Mucosa of gallbladder (tissue), 1 donor: ENCODE measurements around the gene IFIT1B. TPM values are rescaled to one million over a fixed set of nuclear protein-coding genes. Genes with fewer than 3 reads are reported as not detected.
"Not testable (repeated sequence)": the region's sequence is repeated elsewhere in the genome, so short reads cannot be mapped to it uniquely, and the experiment has no call there.

ENCODE experiments used
- DNase-seq: peaks from one replicate; pipeline ENCODE4 v3.0.0-alpha.2; 2020; ENCODE audit warnings: low spot score
- total RNA-seq: library from RNA; stranded (reverse); gene quantifications from one replicate; pipeline ENCODE4 v1.2.1, GENCODE V29; 2021
- donor health status: DM: no; HTN: no; CAD: no.

Gene IFIT1B, protein sequence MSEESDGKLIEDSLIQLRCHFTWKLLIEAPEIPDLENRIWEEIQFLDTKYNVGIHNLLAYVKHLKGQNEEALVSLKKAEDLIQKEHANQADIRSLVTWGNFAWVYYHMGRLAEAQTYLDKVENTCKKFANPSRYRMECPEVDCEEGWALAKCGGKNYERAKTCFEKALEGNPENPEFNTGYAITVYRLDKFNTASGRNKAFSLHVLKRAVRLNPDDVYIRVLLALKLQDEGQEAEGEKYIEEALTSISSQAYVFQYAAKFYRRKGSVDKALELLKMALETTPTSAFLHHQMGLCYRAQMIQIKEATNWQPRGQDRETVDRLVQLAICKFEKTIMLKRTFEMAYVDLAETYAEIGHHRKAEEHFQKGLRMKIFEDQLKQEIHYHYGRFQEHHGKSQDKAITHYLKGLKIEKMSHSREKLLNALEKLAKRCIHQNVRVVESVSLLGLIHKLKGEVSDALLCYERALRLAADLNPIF
- not detected for total RNA-seq

DNA sequence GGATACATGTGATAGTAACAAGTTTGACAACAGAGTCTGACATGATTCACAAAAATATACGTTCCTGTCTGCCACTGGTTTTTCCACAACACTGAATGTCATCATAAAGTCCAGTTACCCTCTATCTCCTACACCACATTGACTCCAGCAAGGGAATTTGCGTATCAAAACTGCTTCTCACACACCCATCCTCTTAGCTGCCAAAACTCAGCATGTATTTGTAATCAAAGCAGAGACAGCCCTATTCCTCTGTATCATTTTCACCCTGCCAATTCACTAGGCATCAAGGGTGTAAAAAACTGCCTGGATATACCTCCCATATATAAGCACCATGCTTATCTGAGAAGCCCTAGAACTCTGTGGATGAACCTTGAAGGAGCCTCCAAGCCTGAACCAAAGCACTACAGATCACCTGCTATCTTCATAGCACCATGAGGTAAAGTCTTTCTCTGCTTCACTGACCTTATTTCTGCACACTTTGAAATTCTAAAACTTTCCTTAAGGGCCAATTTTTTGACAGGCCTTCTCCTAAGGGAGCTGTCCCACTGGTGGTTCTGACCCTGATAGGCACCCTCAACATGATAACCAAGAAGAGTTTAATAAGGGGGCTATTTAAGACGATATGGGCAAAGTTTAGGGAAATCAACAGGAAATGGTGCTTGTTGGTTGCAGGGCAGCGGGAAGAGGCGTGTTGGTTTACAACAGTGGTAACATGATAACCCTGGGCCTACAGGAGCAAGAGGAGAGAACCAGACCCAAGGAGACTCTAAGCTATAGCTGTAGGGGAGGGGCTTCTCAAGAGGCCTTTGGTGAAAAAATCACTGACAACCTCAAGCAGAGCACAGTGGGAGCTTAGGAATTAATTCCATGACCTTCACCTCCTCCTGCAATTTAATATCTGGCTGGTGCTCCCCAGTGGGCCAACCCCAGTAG is at the start of gene IFIT1B:
IFIT1B (plus strand) TSS at position 352 of the 933 bp plus-strand sequence; CDS start at position 432, 80 bp downstream.
- no peak for DNase-seq

GRCh38 chr10:89329151-89329550 is 48.7 kb upstream of the IFIT1B start:
- no peak for DNase-seq

- not testable (repeated sequence) for DNase-seq
Measured at GRCh38 chr10:89330014-89330413, 47.8 kb upstream of the IFIT1B start.

DNA sequence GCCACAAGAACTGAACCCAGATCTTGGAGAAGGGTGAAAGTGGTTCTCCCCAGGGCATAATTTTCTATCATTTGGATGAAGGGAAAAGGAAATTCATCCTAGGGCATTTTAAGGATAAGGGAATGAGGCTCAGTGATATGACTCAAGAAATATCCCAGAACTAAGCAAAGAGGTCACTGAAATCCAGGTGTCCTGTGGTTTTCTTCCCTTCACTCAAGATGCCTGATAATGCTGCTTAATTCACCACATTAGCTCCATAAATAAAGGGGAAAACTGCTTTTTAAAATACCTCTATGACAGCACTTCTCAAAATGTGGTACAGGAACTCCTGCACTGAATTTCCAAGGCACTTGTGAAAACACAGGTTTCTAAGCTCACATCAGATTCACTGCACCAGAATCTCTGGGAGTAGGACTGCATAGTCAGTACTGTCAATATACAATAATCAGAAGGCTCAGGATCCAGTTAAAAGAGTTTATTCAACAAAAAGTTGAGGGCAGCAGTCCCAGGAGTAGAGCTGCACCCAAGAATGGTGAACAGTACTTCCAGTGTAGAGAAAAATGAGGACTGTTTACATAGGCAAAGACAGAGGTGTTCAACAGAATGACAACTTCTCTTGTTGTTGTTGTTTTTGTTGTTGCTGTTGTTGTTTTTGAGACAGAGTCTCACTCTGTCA is 47.2 kb upstream of the IFIT1B start:
- DNase-seq, result no peak

DNA sequence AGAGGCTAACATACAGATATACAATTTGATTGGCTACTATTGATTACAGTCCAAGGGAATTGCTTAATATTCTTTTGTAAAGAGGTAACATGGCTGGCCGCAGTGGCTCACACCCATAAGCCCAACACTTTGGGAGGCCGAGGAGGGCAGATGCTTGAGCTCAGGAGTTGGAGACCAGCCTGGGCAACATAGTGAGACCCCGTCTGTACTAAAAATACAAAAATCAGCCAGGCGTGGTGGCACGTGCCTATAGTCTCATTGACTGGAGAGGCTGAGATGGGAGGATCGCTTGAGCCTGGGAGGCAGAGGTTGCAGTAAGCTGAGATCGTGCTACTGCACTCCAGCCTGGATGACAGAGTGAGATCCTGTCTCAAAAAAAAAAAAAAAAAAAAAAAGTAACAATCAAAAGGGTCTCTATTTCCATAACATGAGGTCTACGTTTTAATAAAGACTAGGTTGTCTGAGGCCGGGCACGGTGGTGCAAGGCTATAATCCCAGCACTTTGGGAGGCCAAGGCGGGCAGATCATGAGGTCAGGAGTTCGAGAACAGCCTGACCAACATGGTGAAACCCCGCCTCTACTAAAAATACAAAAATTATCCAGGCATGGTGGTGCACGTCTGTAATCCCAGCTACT is 46.3 kb upstream of the IFIT1B start:
- not testable (repeated sequence) for DNase-seq

DNA sequence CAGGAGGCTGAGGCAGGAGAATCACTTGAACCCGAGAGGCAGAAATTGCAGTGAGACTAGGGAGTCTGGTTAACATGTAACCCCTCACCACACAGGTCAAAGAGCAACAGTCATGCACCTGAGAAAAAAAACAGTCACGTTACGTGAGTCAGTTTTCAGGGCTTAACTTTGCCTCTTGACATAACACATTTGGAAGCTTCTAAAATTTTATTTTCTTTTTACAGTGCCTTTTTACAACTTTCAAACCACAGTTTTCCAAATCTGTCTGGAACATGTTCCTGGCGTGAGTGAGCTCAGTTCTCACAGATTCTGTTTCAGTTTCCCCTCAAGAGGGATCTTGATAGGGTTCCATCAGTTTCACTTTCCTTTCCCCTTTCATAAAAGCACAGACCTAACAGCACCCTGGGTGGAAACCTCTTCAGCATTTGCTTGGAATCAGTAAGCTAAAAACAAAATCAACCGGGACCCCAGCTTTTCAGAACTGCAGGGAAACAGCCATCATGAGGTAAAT is 45.7 kb upstream of the IFIT1B start:
- DNase-seq, result peak; percentile 12

DNA sequence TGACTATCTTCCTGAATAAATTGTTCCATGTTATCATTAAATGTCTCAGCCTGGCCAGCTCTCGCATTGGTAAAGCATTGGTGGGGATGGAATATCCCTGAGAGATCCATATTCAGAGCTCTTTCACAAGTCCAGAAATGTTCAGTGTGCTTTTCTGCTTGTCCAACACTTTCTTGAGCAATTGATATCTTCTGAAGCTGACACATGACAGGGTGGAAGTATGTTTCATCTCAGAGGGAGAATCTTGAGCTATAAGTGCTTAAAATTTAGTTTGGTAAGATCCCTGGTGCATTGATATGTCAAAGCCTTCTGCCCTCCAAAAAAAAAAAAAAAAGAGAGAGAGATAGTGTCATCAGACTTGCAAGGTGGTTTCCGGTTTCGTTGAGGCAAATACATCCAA is 42.6 kb upstream of the IFIT1B start:
- DNase-seq, result no peak

GRCh38 chr10:89336241-89336640 is 41.6 kb upstream of the IFIT1B start:
- no peak for DNase-seq

DNA sequence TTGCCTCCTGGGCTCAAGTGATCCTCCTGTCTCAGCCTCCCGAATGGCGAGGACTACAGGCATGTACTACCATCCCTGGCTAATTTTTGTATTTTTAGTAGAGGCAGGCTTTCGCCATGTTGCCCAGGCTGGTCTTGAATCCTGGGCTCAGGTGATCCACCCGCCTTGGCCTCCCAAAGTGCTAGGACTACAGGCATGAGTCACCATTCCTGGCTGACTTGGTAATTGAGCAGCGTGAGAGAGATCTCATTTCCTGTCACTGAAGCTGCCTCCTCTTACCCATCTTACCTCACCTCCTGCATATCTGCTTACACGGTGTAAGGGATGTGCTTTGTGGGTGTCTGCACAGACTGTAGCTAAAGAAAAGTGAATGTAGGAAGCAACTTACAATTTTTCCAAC is 40.4 kb upstream of the IFIT1B start:
- no peak for DNase-seq

- no peak for DNase-seq
Measured at GRCh38 chr10:89338713-89339112, 39.1 kb upstream of the IFIT1B start.

GRCh38 chr10:89339875-89340274 is 38.0 kb upstream of the IFIT1B start:
- no peak for DNase-seq

DNA sequence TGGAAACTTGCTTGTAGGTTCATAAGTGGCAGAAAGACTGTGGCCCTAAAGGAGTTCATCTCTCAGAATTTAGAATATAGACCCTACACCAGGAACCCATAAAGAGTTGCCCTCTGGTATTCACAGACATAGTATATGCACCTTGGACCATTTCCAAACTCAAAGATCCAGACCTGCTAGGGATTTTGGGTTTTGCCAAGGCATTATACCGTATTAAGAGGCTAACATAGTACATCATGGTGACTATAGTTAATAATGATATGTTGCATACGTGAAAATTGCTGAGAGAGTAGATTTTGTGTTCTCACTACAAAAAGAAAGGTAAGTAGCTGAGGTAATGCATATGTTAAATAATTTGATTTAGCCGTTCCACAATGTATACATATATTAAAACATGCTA is 36.2 kb upstream of the IFIT1B start:
- DNase-seq, result no peak

- peak; percentile 50 for DNase-seq
Measured at GRCh38 chr10:89342206-89342958, 35.5 kb upstream of the IFIT1B start.

DNA sequence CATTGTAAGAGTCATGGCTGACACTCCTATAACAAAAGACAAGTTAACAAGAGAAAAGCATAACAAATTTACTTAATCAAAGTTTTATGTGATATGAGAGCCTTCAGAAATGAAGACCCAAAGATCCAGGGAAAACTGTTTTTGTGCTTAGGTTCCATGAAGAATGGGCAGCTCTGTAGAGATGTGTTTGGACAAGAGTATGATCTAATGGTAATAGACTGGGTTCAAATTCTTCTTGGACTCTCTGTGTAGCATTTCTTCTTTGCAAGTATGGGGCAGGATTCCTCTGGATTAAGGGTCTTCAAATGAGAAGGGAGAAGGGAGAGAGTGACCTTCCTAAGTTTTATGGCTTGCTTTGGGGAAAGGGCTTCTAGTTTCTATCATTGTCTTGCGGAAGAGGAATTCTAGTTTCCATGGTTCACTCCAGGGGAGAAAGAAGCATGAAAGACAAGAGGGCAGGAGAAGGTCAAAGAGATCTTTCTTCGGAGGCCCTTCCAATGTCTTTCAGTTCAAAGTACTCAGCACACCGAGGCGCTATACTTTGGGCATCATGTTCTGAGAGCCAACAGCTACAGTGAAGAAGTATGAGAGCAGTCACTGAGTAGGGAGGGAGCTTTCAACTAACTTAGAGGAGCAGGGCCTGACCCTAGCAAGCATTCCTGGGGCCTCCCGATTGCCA is 34.6 kb upstream of the IFIT1B start:
- no peak for DNase-seq

- DNase-seq, result no peak
Measured at GRCh38 chr10:89344156-89344555, 33.7 kb upstream of the IFIT1B start.

DNA sequence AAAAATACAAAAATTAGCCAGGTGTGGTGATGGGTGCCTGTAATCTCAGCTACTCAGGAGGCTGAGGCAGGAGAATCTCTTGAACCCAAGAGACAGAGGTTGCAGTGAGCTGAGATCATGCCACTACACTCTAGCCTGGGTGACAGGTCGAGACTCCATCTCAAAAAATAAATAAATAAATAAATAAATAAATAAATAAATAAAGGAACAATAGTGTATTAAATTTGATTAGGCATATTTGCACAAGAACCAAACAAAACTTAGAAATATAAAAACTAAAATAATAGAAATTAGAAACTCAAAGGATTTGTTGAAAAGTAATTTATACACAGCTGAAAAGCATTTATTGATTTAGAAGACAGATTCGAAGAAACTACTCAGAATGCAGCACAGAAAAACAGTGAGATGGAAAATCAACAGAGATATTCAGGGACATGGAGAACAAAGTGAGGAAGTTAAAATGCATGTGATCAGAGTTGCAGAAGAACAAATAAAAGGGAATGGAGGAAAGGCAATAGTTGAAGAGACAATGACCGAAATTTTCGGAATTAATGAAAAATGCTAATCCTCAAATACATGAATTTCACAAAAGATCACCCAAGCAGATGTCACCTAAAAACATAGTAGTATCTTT is 32.4 kb upstream of the IFIT1B start:
- DNase-seq, result no peak

GRCh38 chr10:89346405-89347254 is 31.2 kb upstream of the IFIT1B start:
- DNase-seq, result no peak

- DNase-seq, result no peak
Measured at GRCh38 chr10:89347701-89348457, 30.0 kb upstream of the IFIT1B start.
